GM19455 (cell line): ENCODE measurements around the gene HCST.
"Not testable (repeated sequence)": the region's sequence is repeated elsewhere in the genome, so short reads cannot be mapped to it uniquely, and the experiment has no call there.

Experiments used
- ATAC-seq: cut with Tn5 transposase; IDR thresholded peaks from one replicate; pipeline ENCODE4 v1.9.1; 2021; ENCODE audit not compliant: unreplicated experiment

The HCST gene

DNA sequence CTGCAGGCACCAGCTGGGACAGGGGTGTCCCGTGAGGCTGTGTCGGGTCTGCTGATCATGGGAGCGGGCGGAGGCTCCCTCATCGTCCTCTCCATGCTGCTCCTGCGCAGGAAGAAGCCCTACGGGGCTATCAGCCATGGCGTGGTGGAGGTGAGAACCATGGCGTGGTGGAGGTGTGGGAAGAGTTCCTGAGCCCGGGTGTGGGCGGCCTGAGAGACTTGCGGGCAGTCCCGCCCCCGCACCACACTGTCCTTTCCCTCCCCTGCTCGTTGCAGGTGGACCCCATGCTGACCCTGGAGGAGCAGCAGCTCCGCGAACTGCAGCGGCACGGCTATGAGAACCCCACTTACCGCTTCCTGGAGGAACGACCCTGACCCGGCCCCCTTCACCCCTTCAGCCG is 23.3 kb upstream of the HCST start:
- ATAC-seq = no peak

- no peak for ATAC-seq
Measured at GRCh38 chr19:35879770-35880317, 22.5 kb upstream of the HCST start.

- ATAC-seq = no peak
Measured at GRCh38 chr19:35882114-35882832, 20.1 kb upstream of the HCST start.

DNA sequence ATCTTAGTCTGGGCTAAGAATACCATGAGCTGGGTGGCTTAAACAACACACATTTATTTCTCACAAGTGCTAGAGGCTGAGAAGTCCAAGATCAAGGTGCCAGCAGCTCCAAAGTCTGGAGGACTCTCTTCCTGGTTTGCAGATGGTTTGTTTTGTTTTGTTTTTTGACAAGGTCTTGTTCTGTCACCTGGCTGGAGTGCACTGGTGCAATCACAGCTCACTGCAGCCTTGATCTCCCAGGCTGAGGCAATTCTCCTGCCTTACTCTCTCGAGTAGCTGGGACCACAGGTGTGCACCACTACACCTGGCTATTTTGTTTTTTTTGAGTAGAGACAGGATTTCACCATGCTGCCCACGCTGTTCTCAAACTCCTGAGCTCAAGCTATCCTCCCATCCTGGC is 18.4 kb upstream of the HCST start:
- no peak for ATAC-seq

- ATAC-seq = no peak
Measured at GRCh38 chr19:35885225-35885738, 17.0 kb upstream of the HCST start.

DNA sequence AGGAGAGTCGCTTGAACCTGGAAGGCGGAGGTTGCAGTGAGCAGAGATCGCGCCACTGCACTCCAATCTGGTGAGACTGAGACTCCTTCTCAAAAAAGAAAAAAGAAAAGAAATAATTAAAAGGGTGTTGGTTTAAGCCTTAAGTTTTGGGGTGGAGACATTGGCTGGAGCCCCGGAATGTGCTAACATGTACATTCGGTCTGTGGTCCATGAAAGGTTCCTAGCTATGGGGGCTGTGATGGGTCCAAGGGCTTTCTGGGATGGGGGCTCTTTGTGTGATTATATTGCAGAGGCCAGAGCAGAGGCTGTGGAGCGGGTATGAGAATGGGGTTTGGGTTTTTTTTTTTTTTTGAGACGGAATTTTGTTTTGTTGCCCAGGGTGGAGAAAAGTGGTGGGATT is 16.4 kb upstream of the HCST start:
- ATAC-seq = no peak

GRCh38 chr19:35887197-35887596 is 15.1 kb upstream of the HCST start:
- ATAC-seq = no peak

DNA sequence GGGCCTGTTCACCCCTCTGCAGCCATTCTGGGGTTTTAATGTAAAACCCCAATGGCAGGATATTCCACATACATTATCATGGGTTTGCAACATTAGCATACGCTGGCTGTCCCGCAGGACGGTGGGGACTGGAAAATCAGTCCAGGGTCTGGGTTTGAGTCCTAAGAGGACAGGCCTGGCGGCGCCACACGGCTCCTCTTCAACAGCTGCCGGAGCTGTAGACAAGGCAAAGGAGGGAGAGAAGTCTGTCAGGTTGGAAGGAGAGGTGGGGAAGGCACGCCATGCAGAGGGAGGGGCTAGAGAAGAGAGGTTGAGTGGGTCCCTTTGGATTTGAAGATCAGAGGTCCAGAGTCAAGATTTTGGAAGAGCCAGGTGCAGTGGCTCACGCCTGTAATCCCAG is 13.9 kb upstream of the HCST start:
- ATAC-seq = no peak

GRCh38 chr19:35889370-35890112 is 12.8 kb upstream of the HCST start:
- no peak for ATAC-seq

DNA sequence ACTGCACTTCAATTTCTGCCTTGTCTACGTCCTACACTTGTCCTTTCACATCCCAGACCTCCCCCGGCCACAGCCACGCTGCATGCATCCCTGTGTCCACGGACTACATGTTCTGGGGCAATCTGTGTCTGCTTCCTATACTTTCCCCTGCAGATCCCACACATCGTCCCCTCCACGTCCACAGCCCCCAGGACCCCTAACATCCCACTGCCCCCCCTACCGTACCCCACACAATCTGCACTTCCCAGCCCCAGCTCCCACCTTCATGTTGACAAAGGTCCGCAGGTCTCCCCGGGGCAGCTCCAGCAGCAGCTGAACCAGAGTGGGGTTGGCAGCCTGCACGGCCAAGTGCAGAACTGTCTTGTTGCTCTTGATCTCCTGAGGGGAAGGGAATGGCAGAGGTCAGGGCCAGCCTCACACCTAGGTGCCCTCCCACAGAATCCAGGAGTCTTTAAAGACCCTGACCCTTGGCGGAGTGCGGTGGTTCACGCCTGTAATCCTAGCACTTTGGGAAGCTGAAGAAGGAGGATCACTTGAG is 12.1 kb upstream of the HCST start:
- ATAC-seq = no peak

- not testable (repeated sequence) for ATAC-seq
Measured at GRCh38 chr19:35891819-35892218, 10.5 kb upstream of the HCST start.

DNA sequence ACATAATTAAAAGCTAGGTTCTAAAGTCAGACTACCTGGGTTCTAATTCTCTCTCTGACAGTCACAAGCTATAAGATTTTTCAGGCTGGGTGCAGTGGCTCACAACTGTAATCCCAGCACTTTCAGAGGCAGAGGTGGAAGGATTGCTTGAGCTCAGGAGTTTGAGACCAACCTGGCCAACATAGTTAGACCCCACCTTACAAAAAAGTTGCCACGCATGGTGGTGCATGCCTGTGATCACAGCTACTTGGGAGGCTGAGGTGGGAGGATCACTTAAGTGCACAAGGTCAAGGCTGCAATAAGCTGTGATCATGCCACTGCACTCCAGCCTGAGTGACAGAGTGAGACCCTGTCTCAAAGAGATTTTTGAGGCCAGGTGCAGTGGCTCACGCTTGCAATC is 8.0 kb upstream of the HCST start:
- no peak for ATAC-seq

- ATAC-seq = no peak
Measured at GRCh38 chr19:35895911-35896642, 6.3 kb upstream of the HCST start.

- no peak for ATAC-seq
Measured at GRCh38 chr19:35896643-35897040, 5.7 kb upstream of the HCST start.

DNA sequence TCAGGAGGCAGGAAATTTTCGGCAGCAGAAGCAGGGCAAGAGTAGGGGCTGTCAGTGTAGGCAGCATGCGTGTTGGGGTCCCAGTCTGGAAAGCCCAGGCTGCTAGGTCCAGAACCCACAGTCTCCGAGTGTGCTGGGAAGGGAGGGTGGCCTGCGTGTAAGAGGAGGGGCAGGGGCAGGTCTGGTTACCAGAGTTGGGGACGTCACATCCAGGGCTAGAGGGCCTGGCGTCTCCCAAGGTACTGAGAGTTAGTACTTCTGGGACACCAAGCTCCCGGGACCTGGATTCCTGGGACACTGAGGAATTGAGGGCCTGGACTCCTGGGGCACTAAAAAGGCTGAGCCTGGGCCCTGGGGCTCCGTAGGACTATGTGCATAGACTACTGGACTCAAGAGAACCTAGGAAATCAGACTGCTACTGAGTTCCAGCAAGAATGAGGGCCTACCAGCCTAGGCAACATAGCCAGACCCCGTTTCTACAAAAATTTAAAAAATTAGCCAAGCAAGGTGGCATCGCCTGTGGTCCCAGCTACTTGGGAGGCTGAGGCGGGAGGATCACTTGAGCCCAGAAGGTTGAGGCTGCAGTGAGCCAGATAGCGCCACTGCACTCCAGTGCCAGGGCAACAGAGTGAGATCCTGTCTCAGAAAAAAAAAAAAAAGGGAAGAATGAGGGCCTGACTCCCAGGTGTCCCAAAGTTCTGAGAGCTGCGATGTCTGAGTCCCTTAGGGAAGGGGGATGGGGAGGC is 4.5 kb upstream of the HCST start:
- ATAC-seq = no peak

- no peak for ATAC-seq
Measured at GRCh38 chr19:35898499-35898809, 3.9 kb upstream of the HCST start.

GRCh38 chr19:35899547-35900214 is 2.6 kb upstream of the HCST start:
- peak; percentile 34 for ATAC-seq

DNA sequence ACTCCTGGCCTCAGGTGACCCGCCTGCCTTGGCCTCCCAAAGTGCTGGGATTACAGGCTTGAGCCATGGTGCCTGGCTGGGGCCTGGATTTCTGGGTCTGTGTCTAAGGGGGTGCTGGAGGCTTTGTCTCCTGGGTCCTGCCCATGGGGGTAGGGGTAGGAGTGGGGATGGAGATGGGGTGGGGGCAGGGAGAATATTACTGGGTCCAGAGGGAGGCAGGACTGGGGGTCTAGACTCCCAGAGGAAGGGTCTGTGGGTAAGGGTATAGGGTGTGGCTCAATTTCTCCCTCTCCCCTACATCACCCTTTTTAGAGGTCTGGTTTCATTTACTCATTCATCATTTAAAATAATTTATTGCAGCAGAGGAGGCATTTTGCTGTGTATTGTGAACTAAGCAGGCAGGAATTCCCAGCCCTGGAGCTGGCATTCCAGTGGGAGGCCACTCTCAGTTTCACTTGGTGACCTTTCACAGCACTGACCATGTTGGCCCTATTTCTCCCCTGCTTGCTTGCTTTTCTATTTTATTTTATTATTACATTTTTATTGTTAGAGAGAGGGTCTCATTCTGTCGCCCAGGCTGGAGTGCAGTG is 1.2 kb upstream of the HCST start:
- ATAC-seq = no peak

DNA sequence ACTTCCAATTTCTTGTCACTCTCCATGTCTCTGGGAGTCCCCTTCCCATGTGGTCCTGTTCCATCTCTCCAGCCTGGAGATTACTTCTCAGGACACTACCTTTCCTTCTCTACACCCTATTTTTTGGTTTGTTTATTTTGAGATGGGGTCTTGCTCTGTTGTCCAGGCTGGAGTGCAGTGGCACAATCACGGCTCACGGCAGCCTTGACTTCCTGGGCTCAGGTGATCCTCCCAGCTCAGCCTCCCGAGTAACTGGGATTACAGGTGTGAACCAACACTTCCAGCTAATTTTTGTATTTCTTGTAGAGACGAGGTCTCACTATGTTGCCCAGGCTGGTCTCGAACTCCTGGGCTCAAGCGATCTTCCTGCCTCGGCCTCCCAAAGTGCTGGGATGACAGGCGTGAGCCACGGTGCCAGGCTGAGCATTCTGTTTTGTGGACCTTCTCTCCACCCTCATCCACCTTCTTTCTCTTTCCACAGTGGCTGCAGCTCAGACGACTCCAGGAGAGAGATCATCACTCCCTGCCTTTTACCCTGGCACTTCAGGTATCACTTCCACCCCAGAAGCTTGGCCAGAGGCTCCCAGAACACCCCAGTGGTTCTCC is 644 bp downstream of the HCST start:
- no peak for ATAC-seq
